Measurements from ENCODE around the gene SLC2A2.
A peak's percentile ranks its signal among the peaks of the same experiment; 100 is the strongest.

GRCh38 chr3:170997961-170998913 is 28.3 kb downstream of the SLC2A2 start:
- TF ChIP-seq CTCF (IDR thresholded peaks at IDR 0.05; ENCODE audit: low read depth, low read length, missing input control) (no peak), TAF1 (conservative IDR thresholded peaks at IDR 0.05) (no peak), REST (IDR thresholded peaks at IDR 0.05) (peak; percentile 94), ATF3 (IDR thresholded peaks at IDR 0.05) (peak; percentile 69)

Data from liver (tissue), 3 donors.